ENCODE results near the gene WDPCP.

DNA sequence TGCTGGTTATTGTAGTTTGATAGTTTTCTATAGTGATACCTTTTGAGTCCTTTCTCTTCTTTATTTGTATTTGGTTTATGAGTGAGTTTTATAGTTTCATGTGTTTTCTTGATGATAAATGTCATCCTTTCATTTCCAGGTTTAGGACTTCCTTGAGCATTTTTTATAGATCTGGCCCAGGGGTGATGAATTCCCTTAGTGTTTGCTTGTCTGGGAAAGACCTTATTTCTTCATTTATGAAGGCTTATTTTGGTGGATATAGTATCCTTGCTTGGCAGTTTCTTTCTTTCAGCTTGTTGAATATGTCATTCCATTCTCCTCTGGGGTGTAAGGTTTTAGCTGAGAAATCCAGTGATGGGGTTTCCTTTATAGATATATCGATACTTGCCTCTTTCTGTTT, 483.8 kb downstream of the WDPCP start:
- TF ChIP-seq CTCF (conservative IDR thresholded peaks at IDR 0.05; ENCODE audit: low read length), result no peak
- TF ChIP-seq EZH2phosphoT487 (IDR thresholded peaks at IDR 0.05; ENCODE audit: borderline replicate concordance, low read depth, low read length), result no peak

All from OCI-LY7 (cell line).